Measurements from ENCODE around the gene SUCO. TPM values are rescaled to one million over a fixed set of nuclear protein-coding genes. Genes with fewer than 3 reads are reported as not detected.

Gene SUCO
- total RNA-seq, 4 donors from 2014 or later = 39.7 to 129 (median 93.9) TPM

- Histone ChIP-seq H3K4me3 (no peak overlapping the region), H3K4me1 (no peaks in the 10 kb centered on the region), H3K27ac (no peak overlapping the region), H3K27me3 (no peaks in the 10 kb centered on the region), H3K36me3 (no peaks in the 10 kb centered on the region), H3K9me3 (no peaks in the 10 kb centered on the region)
- intact Hi-C loops (cut with DNase I; ENCODE audit: low total_unique reads) = no loop called here
- no peak for DNase-seq
- TF ChIP-seq POLR2A (IDR thresholded peaks at IDR 0.05) = no peak
- TF ChIP-seq, protein P1, sequence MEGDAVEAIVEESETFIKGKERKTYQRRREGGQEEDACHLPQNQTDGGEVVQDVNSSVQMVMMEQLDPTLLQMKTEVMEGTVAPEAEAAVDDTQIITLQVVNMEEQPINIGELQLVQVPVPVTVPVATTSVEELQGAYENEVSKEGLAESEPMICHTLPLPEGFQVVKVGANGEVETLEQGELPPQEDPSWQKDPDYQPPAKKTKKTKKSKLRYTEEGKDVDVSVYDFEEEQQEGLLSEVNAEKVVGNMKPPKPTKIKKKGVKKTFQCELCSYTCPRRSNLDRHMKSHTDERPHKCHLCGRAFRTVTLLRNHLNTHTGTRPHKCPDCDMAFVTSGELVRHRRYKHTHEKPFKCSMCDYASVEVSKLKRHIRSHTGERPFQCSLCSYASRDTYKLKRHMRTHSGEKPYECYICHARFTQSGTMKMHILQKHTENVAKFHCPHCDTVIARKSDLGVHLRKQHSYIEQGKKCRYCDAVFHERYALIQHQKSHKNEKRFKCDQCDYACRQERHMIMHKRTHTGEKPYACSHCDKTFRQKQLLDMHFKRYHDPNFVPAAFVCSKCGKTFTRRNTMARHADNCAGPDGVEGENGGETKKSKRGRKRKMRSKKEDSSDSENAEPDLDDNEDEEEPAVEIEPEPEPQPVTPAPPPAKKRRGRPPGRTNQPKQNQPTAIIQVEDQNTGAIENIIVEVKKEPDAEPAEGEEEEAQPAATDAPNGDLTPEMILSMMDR (IDR thresholded peaks at IDR 0.05) = no peak
Measured at GRCh38 chr1:172514108-172514507, 18.8 kb upstream of the SUCO start.

DNA sequence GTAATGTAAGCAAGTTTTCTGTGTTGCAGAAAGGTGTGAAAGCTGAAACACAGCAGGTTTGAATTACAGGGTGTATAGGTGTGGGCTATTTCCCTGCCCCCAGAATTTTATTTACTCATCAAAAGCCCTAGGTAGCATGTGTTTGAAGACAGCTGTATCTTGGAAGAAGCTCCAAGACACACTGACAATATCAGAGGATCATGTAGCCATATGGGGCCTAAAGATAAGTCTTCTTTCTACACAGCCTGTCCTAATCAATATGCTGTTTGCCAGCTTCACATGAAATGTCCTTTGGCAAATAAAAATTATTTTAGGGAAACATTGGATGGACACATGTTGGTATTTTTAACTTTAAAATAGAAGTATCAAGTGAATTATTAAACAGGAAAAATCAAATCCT, 17.5 kb upstream of the SUCO start:
- no peaks in the 10 kb centered on the region for H3K27me3 ChIP-seq
- no peak overlapping the region for H3K27ac ChIP-seq
- DNase-seq = no peak
- intact Hi-C loops (cut with DNase I; ENCODE audit: low total_unique reads) = no loop called here
- no peaks in the 10 kb centered on the region for H3K9me3 ChIP-seq
- H3K4me3 ChIP-seq = no peak overlapping the region
- no peak for TF ChIP-seq POLR2A (IDR thresholded peaks at IDR 0.05)
- TF ChIP-seq, protein P1 (IDR thresholded peaks at IDR 0.05) = no peak
- H3K36me3 ChIP-seq = no peaks in the 10 kb centered on the region
- H3K4me1 ChIP-seq = no peaks in the 10 kb centered on the region

GRCh38 chr1:172515927-172516326, 17.0 kb upstream of the SUCO start:
- no peak for DNase-seq
- Histone ChIP-seq H3K27ac (no peak overlapping the region), H3K27me3 (no peaks in the 10 kb centered on the region), H3K4me3 (no peak overlapping the region), H3K4me1 (no peaks in the 10 kb centered on the region), H3K36me3 (no peaks in the 10 kb centered on the region), H3K9me3 (no peaks in the 10 kb centered on the region)
- intact Hi-C loops (cut with DNase I; ENCODE audit: low total_unique reads) = no loop called here
- TF ChIP-seq, protein P1 (IDR thresholded peaks at IDR 0.05) = no peak
- no peak for TF ChIP-seq POLR2A (IDR thresholded peaks at IDR 0.05)

DNA sequence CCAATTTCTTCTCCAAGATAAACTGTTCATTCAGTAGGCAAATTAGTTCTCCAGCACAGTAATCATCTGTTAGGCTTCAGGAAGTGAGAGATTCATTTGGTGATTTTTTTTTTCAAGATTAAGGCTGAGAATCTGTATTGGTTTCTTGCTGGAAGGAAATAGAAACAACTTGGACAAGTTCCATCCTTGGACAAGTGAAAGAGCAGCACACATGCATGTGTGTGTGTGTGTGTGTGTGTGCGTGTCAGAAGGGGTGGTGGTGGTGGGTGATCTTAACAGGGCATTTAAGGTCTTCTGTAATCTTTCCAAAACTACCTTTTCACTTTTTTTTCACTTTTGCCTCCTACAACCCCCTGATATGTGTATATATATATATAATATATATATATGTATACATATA, 15.9 kb upstream of the SUCO start:
- Histone ChIP-seq H3K9me3 (no peaks in the 10 kb centered on the region), H3K4me1 (no peaks in the 10 kb centered on the region), H3K27me3 (no peaks in the 10 kb centered on the region), H3K27ac (no peak overlapping the region), H3K36me3 (no peaks in the 10 kb centered on the region), H3K4me3 (no peak overlapping the region)
- no peak for TF ChIP-seq POLR2A (IDR thresholded peaks at IDR 0.05)
- TF ChIP-seq, protein P1 (IDR thresholded peaks at IDR 0.05) = no peak
- DNase-seq = no peak
- intact Hi-C loops (cut with DNase I; ENCODE audit: low total_unique reads) = no loop called here

DNA sequence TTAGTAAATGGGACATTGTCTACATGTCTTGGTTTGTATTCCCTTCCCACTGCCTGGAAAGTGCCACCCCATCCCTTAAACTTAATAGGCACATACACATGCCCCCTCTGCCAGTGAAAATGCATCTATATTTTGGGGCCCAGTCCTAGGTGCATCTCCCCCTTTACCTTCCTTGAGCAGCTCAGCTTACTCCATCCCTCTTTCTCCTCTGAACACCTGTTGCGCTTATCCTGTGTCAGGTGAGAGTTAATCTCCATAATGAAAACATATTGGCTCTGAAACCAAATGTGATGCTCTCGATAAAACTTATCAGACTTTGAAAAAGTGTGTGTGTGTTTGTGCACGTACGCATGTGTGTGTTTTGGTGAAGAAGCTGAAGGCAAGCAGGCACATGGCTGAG, 15.4 kb upstream of the SUCO start:
- intact Hi-C loops (cut with DNase I; ENCODE audit: low total_unique reads) = no loop called here
- DNase-seq = no peak
- Histone ChIP-seq H3K36me3 (no peaks in the 10 kb centered on the region), H3K27ac (no peak overlapping the region), H3K4me1 (no peaks in the 10 kb centered on the region), H3K27me3 (no peaks in the 10 kb centered on the region), H3K4me3 (no peak overlapping the region), H3K9me3 (no peaks in the 10 kb centered on the region)
- TF ChIP-seq, protein P1 (IDR thresholded peaks at IDR 0.05) = no peak
- no peak for TF ChIP-seq POLR2A (IDR thresholded peaks at IDR 0.05)

Data from uterus (tissue), 4 donors.